Measurements from ENCODE around the gene PEX16. TPM values are rescaled to one million over a fixed set of nuclear protein-coding genes. Genes with fewer than 3 reads are reported as not detected.

The PEX16 gene
- polyA plus RNA-seq, 1 donor from 2014 or later = 61.1 TPM

GRCh38 chr11:45935349-45936064, 17.8 kb upstream of the PEX16 start:
- no peaks in the 10 kb centered on the region for H3K9me3 ChIP-seq (ENCODE audit: low read length)
- H3K36me3 ChIP-seq (ENCODE audit: insufficient read depth, low read length) = peaks cover 11% of the 10 kb centered on the region
- no peak overlapping the region for H2AFZ ChIP-seq (ENCODE audit: low read depth, low read length)
- no peak overlapping the region for H3K27ac ChIP-seq (ENCODE audit: low read length)
- H3K4me2 ChIP-seq (ENCODE audit: low read length) = no peak overlapping the region
- H3K9ac ChIP-seq (ENCODE audit: low read length) = no peak overlapping the region
- no peak overlapping the region for H3K4me3 ChIP-seq (ENCODE audit: low read length)
- no peaks in the 10 kb centered on the region for H3K27me3 ChIP-seq (ENCODE audit: insufficient read depth, low read depth, low read length)
- H3F3A ChIP-seq (ENCODE audit: insufficient read depth, low read length, poor library complexity, severe bottlenecking) = no peaks in the 10 kb centered on the region
- no peaks in the 10 kb centered on the region for H4K20me1 ChIP-seq (ENCODE audit: insufficient read depth)
- TF ChIP-seq RAD21 (conservative IDR thresholded peaks at IDR 0.05) (no peak), MXI1 (conservative IDR thresholded peaks at IDR 0.05; ENCODE audit: poor library complexity, severe bottlenecking) (no peak), CTCF (IDR thresholded peaks at IDR 0.05; ENCODE audit: poor library complexity, severe bottlenecking) (no peak), EP300 (conservative IDR thresholded peaks at IDR 0.05; ENCODE audit: poor library complexity, severe bottlenecking) (no peak), REST (IDR thresholded peaks at IDR 0.05; ENCODE audit: borderline replicate concordance) (no peak), TAF1 (IDR thresholded peaks at IDR 0.05; ENCODE audit: low read depth) (no peak)
- H3K9me2 ChIP-seq (ENCODE audit: insufficient read depth, low read length) = no peaks in the 10 kb centered on the region
- H3K79me2 ChIP-seq (replicated peaks; ENCODE audit: insufficient read depth, low read length) = no peaks in the 10 kb centered on the region

- TF ChIP-seq RAD21 (conservative IDR thresholded peaks at IDR 0.05) = no peak
- no peak for TF ChIP-seq SMC3 (conservative IDR thresholded peaks at IDR 0.05; ENCODE audit: poor library complexity)
- TF ChIP-seq TAF1 (IDR thresholded peaks at IDR 0.05; ENCODE audit: low read depth) = no peak
- Histone ChIP-seq H3K27ac (ENCODE audit: low read length) (no peak overlapping the region), H3K4me2 (ENCODE audit: low read length) (no peak overlapping the region)
Measured at GRCh38 chr11:45934580-45935318, 17.1 kb upstream of the PEX16 start.

More at GRCh38 chr11:45934580-45935318, 17.1 kb upstream of the PEX16 start:
- Histone ChIP-seq H3K9ac (ENCODE audit: low read length) (no peak overlapping the region), H3K27me3 (ENCODE audit: insufficient read depth, low read depth, low read length) (no peaks in the 10 kb centered on the region), H3K79me2 (replicated peaks; ENCODE audit: insufficient read depth, low read length) (no peaks in the 10 kb centered on the region), H3K9me3 (ENCODE audit: low read length) (no peaks in the 10 kb centered on the region), H4K20me1 (ENCODE audit: insufficient read depth) (no peaks in the 10 kb centered on the region), H3F3A (ENCODE audit: insufficient read depth, low read length, poor library complexity, severe bottlenecking) (no peaks in the 10 kb centered on the region), H3K36me3 (ENCODE audit: insufficient read depth, low read length) (peaks cover 11% of the 10 kb centered on the region), H2AFZ (ENCODE audit: low read depth, low read length) (no peak overlapping the region), H3K9me2 (ENCODE audit: insufficient read depth, low read length) (no peaks in the 10 kb centered on the region), H3K4me3 (ENCODE audit: low read length) (no peak overlapping the region)
